NT2/D1 (cell line): ENCODE results near the gene ATL3.
"Not testable (repeated sequence)": the region's sequence is repeated elsewhere in the genome, so short reads cannot be mapped to it uniquely, and the experiment has no call there.

Experiments
- DNase-seq: peaks from one replicate; pipeline ENCODE4 v3.0.0-alpha.2; 2011; ENCODE audit warnings: low read depth, low spot score
- H3K27me3 ChIP-seq: 2 replicates; pipeline ENCODE4 v1.6.0; 2011; ENCODE audit warnings: mild to moderate bottlenecking; ENCODE audit not compliant: insufficient read length, insufficient read depth
- H3K36me3 ChIP-seq: 2 replicates; pipeline ENCODE4 v1.6.1; 2011; ENCODE audit warnings: mild to moderate bottlenecking, low read length, mixed read lengths; ENCODE audit not compliant: insufficient read depth, insufficient read length
- H3K4me1 ChIP-seq: 2 replicates; pipeline ENCODE4 v1.5.1; 2011; ENCODE audit not compliant: insufficient read depth, insufficient read length
- H3K4me3 ChIP-seq: 2 replicates; pipeline ENCODE4 v1.5.1; 2011; ENCODE audit warnings: low read depth; ENCODE audit not compliant: insufficient read length
- H3K9ac ChIP-seq: 2 replicates; pipeline ENCODE4 v1.6.0; 2011; ENCODE audit warnings: low read depth; ENCODE audit not compliant: insufficient read length
- H3K9me3 ChIP-seq: 2 replicates; pipeline ENCODE4 v1.5.1; 2011; ENCODE audit warnings: mild to moderate bottlenecking, low read length; ENCODE audit not compliant: insufficient read depth
- SUZ12 ChIP-seq: IDR thresholded peaks from 2 replicates; pipeline ENCODE4 v1.6.1; 2011; ENCODE audit not compliant: insufficient read length, insufficient read depth; ENCODE audit errors: extremely low read depth
- YY1 ChIP-seq: IDR thresholded peaks from 2 replicates; pipeline ENCODE4 v1.6.1; 2011; ENCODE audit not compliant: insufficient read length, insufficient read depth
- ZNF274 ChIP-seq: IDR thresholded peaks from 2 replicates; pipeline ENCODE4 v1.6.1; 2011; ENCODE audit warnings: mild to moderate bottlenecking, low read depth, low read length

Gene ATL3

GRCh38 chr11:63592975-63593395 is 78.2 kb downstream of the ATL3 start:
- TF ChIP-seq YY1 (no peak), ZNF274 (no peak), SUZ12 (no peak)
- H3K9ac ChIP-seq = no peak overlapping the region
- H3K36me3 ChIP-seq = no peaks in the 10 kb centered on the region
- no peaks in the 10 kb centered on the region for H3K9me3 ChIP-seq
- no peaks in the 10 kb centered on the region for H3K4me1 ChIP-seq
- H3K27me3 ChIP-seq = no peaks in the 10 kb centered on the region
- DNase-seq = no peak
- H3K4me3 ChIP-seq = no peak overlapping the region

DNA sequence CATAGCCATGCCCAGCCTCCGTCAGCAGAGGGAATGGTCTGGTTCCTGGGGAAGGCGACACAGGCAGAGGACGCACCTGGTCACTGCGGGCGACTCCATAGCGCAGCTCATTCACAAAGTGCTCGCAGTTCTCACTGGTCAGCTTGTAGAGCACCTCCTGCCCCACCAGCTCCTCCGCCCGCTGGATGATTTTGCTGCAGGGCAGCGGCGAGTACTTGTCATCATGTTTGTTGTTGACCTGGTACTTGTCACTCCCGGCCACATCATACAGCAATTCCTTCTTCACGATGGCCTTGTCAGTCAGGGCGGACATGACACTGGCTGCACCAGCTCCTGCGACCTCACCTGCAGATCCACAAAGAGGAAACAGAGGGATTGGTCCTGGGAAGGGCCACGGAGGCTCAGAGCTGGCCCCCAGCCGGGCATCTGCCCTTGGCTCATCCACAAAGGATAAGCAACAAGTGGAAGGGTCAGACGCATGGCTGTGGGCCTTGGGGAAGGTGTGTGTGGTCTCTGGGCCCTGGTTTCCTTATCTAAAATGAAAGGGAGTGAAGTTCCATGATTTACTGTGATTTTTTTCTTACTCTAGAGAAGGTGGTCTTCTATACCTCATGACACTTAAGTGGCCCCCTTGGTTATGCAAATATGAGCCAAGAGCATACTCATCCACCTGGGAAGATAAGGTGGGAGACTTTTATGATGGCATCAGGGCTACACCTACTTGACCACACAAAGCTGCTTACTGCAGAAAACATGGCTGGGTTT is 81.0 kb downstream of the ATL3 start:
- no peaks in the 10 kb centered on the region for H3K36me3 ChIP-seq

GRCh38 chr11:63589000-63589399 is 82.2 kb downstream of the ATL3 start:
- no peaks in the 10 kb centered on the region; the same call in 1 of the 2 replicates for H3K9me3 ChIP-seq
- no peak overlapping the region for H3K9ac ChIP-seq
- H3K36me3 ChIP-seq = no peaks in the 10 kb centered on the region
- H3K4me1 ChIP-seq = no peaks in the 10 kb centered on the region
- H3K27me3 ChIP-seq = no peaks in the 10 kb centered on the region
- no peak for TF ChIP-seq ZNF274
- DNase-seq = no peak
- H3K4me3 ChIP-seq = no peak overlapping the region

More for the DNA sequence above, 81.0 kb downstream of the ATL3 start:
- no peak for TF ChIP-seq SUZ12
- no peak for TF ChIP-seq YY1
- no peak for TF ChIP-seq ZNF274
- H3K9ac ChIP-seq = no peak overlapping the region
- no peak overlapping the region for H3K4me3 ChIP-seq
- no peaks in the 10 kb centered on the region for H3K4me1 ChIP-seq
- no peak for DNase-seq
- H3K9me3 ChIP-seq = no peaks in the 10 kb centered on the region
- H3K27me3 ChIP-seq = no peaks in the 10 kb centered on the region

GRCh38 chr11:63586451-63587166 is 84.6 kb downstream of the ATL3 start:
- Histone ChIP-seq H3K36me3 (no peaks in the 10 kb centered on the region), H3K4me1 (no peaks in the 10 kb centered on the region)

GRCh38 chr11:63583357-63583677 is 87.9 kb downstream of the ATL3 start:
- TF ChIP-seq SUZ12 = no peak
- no peak for TF ChIP-seq ZNF274
- Histone ChIP-seq H3K4me3 (no peak overlapping the region), H3K9ac (no peak overlapping the region), H3K9me3 (peaks cover 39% of the 10 kb centered on the region), H3K36me3 (no peaks in the 10 kb centered on the region), H3K4me1 (no peaks in the 10 kb centered on the region), H3K27me3 (no peaks in the 10 kb centered on the region)
- DNase-seq = no peak

More at GRCh38 chr11:63586451-63587166, 84.6 kb downstream of the ATL3 start:
- Histone ChIP-seq H3K9ac (no peak overlapping the region), H3K4me3 (no peak overlapping the region), H3K9me3 (peaks cover 19% of the 10 kb centered on the region), H3K27me3 (no peaks in the 10 kb centered on the region)
- no peak for TF ChIP-seq YY1
- no peak for DNase-seq

GRCh38 chr11:63581224-63581623 is 90.0 kb downstream of the ATL3 start:
- not testable (repeated sequence) for DNase-seq, H3K27me3 ChIP-seq, H3K9ac ChIP-seq, H3K36me3 ChIP-seq, H3K4me3 ChIP-seq, H3K4me1 ChIP-seq
- peaks cover 39% of the 10 kb centered on the region for H3K9me3 ChIP-seq

- DNase-seq, H3K36me3 ChIP-seq, H3K4me1 ChIP-seq, H3K9ac ChIP-seq, H3K27me3 ChIP-seq, H3K4me3 ChIP-seq: not testable (repeated sequence)
- H3K9me3 ChIP-seq = peaks cover 39% of the 10 kb centered on the region
Measured at GRCh38 chr11:63578882-63579281, 92.3 kb downstream of the ATL3 start.
